ENCODE results near the gene PDE6G.

The PDE6G gene

DNA sequence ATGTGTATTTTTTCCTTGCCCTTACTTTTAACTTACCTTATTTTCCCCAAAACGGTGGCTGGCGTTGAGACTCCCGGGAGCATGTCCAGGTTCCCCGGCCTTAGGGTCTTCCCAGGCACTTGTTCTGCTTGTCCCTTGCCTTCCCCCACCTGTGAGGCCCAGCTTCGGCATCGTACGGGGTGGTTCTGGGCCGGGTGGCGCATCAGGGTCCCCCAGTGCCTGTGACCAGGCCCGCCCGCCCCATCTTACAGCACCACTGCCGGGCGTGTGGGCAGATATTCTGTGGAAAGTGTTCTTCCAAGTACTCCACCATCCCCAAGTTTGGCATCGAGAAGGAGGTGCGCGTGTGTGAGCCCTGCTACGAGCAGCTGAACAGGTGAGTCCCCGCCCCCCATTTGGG lies 34.9 kb upstream of the PDE6G start:
- TF ChIP-seq SIN3A (IDR thresholded peaks at IDR 0.05; ENCODE audit: borderline replicate concordance, insufficient read depth, low read length) (no peak), FOXP2 (optimal IDR thresholded peaks at IDR 0.05; ENCODE audit: borderline replicate concordance, extremely low read depth, extremely low read length, insufficient read depth) (no peak), TAF1 (IDR thresholded peaks at IDR 0.05; ENCODE audit: borderline replicate concordance, insufficient read depth, low read length) (no peak), POLR2AphosphoS5 (IDR thresholded peaks at IDR 0.05; ENCODE audit: low read depth, low read length) (no peak)
- TF ChIP-seq, protein P1, sequence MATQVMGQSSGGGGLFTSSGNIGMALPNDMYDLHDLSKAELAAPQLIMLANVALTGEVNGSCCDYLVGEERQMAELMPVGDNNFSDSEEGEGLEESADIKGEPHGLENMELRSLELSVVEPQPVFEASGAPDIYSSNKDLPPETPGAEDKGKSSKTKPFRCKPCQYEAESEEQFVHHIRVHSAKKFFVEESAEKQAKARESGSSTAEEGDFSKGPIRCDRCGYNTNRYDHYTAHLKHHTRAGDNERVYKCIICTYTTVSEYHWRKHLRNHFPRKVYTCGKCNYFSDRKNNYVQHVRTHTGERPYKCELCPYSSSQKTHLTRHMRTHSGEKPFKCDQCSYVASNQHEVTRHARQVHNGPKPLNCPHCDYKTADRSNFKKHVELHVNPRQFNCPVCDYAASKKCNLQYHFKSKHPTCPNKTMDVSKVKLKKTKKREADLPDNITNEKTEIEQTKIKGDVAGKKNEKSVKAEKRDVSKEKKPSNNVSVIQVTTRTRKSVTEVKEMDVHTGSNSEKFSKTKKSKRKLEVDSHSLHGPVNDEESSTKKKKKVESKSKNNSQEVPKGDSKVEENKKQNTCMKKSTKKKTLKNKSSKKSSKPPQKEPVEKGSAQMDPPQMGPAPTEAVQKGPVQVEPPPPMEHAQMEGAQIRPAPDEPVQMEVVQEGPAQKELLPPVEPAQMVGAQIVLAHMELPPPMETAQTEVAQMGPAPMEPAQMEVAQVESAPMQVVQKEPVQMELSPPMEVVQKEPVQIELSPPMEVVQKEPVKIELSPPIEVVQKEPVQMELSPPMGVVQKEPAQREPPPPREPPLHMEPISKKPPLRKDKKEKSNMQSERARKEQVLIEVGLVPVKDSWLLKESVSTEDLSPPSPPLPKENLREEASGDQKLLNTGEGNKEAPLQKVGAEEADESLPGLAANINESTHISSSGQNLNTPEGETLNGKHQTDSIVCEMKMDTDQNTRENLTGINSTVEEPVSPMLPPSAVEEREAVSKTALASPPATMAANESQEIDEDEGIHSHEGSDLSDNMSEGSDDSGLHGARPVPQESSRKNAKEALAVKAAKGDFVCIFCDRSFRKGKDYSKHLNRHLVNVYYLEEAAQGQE (IDR thresholded peaks at IDR 0.05; ENCODE audit: insufficient read depth in 1 of 2, low read depth in 2 of 2, low read length in 2 of 2): no peak

DNA sequence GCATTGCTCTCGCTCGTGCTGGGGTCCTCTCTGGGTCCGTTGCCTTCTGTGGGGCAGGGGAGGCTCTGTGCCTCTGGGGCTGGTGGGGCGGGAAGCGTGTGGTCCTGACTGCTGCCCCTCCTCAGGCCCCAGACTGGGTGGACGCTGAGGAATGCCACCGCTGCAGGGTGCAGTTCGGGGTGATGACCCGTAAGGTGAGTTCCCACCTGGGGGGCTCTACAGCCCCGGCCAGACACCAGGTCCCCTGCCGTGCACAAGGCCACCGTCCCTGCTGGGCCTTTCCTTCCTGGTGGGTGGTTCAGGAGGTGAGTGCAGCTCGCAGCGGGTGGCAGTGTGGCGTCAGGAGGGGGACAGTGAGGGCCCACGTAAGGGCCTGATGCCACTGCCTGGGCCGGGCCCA lies 34.2 kb upstream of the PDE6G start:
- TF ChIP-seq POLR2AphosphoS5 (IDR thresholded peaks at IDR 0.05; ENCODE audit: low read depth, low read length): no peak
- TF ChIP-seq, protein P1 (IDR thresholded peaks at IDR 0.05; ENCODE audit: insufficient read depth in 1 of 2, low read depth in 2 of 2, low read length in 2 of 2): no peak
- no peak for TF ChIP-seq SIN3A (IDR thresholded peaks at IDR 0.05; ENCODE audit: borderline replicate concordance, insufficient read depth, low read length)
- no peak for TF ChIP-seq FOXP2 (optimal IDR thresholded peaks at IDR 0.05; ENCODE audit: borderline replicate concordance, extremely low read depth, extremely low read length, insufficient read depth)

GRCh38 chr17:81690066-81690465 lies 33.7 kb upstream of the PDE6G start:
- no peak for TF ChIP-seq SIN3A (IDR thresholded peaks at IDR 0.05; ENCODE audit: borderline replicate concordance, insufficient read depth, low read length)
- TF ChIP-seq, protein P1 (IDR thresholded peaks at IDR 0.05; ENCODE audit: insufficient read depth in 1 of 2, low read depth in 2 of 2, low read length in 2 of 2): no peak
- TF ChIP-seq FOXP2 (optimal IDR thresholded peaks at IDR 0.05; ENCODE audit: borderline replicate concordance, extremely low read depth, extremely low read length, insufficient read depth): no peak
- TF ChIP-seq TAF1 (IDR thresholded peaks at IDR 0.05; ENCODE audit: borderline replicate concordance, insufficient read depth, low read length): no peak
- TF ChIP-seq POLR2AphosphoS5 (IDR thresholded peaks at IDR 0.05; ENCODE audit: low read depth, low read length): no peak

- TF ChIP-seq SIN3A (IDR thresholded peaks at IDR 0.05; ENCODE audit: borderline replicate concordance, insufficient read depth, low read length) (no peak), TAF1 (IDR thresholded peaks at IDR 0.05; ENCODE audit: borderline replicate concordance, insufficient read depth, low read length) (no peak), FOXP2 (optimal IDR thresholded peaks at IDR 0.05; ENCODE audit: borderline replicate concordance, extremely low read depth, extremely low read length, insufficient read depth) (no peak), POLR2AphosphoS5 (IDR thresholded peaks at IDR 0.05; ENCODE audit: low read depth, low read length) (no peak)
- TF ChIP-seq, protein P1 (IDR thresholded peaks at IDR 0.05; ENCODE audit: insufficient read depth in 1 of 2, low read depth in 2 of 2, low read length in 2 of 2): no peak
Observed at GRCh38 chr17:81688616-81689015, 32.3 kb upstream of the PDE6G start.

All from PFSK-1 (cell line).